Erythroblast (primary cell): ENCODE results near the gene SNCAIP.

ENCODE experiments used
- GATA1 ChIP-seq: IDR thresholded peaks from 2 replicates; pipeline ENCODE4 v1.6.1; 2011; ENCODE audit warnings: low read depth, mild to moderate bottlenecking, control low read depth, low read length, moderate library complexity
- POLR2A ChIP-seq: IDR thresholded peaks from 2 replicates; pipeline ENCODE4 v1.6.1; 2011; ENCODE audit warnings: mild to moderate bottlenecking, low read length

- TF ChIP-seq POLR2A (no peak), GATA1 (no peak)
These were observed 90.1 kb downstream of the SNCAIP start for GRCh38 chr5:122401976-122402725.
